Parathyroid adenoma (tissue), 2 donors: ENCODE data around the gene TEP1.
"Not testable (repeated sequence)": the region's sequence is repeated elsewhere in the genome, so short reads cannot be mapped to it uniquely, and the experiment has no call there.

Experiments
- H2AFZ ChIP-seq: fragments of 300-600 bp; sonication (generic); one replicate; pipeline ENCODE4 v1.7.0; 2017; ENCODE audit warnings: antibody characterized with exemption, mild to moderate bottlenecking
- H3K27ac ChIP-seq: fragments of 300-600 bp; sonication (generic); one replicate; pipeline ENCODE4 v1.7.0; 2017
- H3K27me3 ChIP-seq: fragments of 300-600 bp; sonication (generic); one replicate; pipeline ENCODE4 v1.7.0; 2017; ENCODE audit warnings: low read length; ENCODE audit not compliant: control insufficient read depth, insufficient read depth
- H3K36me3 ChIP-seq: fragments of 300-600 bp; sonication (generic); one replicate; pipeline ENCODE4 v1.7.0; 2017; ENCODE audit warnings: low read length; ENCODE audit not compliant: control insufficient read depth, insufficient read depth
- H3K4me1 ChIP-seq: fragments of 300-600 bp; sonication (generic); one replicate; pipeline ENCODE4 v1.7.0; 2017; ENCODE audit warnings: control low read depth
- H3K4me2 ChIP-seq: fragments of 300-600 bp; sonication (generic); one replicate; pipeline ENCODE4 v1.7.0; 2017; ENCODE audit warnings: low read length
- H3K4me3 ChIP-seq: fragments of 300-600 bp; sonication (generic); one replicate; pipeline ENCODE4 v1.7.0; 2017; ENCODE audit warnings: low read depth, low read length
- H3K79me2 ChIP-seq: fragments of 300-600 bp; sonication (generic); one replicate; pipeline ENCODE4 v1.7.0; 2017; ENCODE audit warnings: control low read depth
- H3K9ac ChIP-seq: fragments of 300-600 bp; sonication (generic); one replicate; pipeline ENCODE4 v1.7.0; 2017; ENCODE audit warnings: mild to moderate bottlenecking
- H3K9me3 ChIP-seq: fragments of 300-600 bp; sonication (generic); one replicate; pipeline ENCODE4 v1.7.0; 2017; ENCODE audit warnings: low read length; ENCODE audit not compliant: control insufficient read depth
- TF ChIP-seq, protein P1 (sequence below): fragments of 300-600 bp; sonication (generic); IDR thresholded peaks from one replicate; pipeline ENCODE4 v1.7.0; 2017; ENCODE audit warnings: antibody characterized with exemption, mild to moderate bottlenecking
- donor health status: primary hyperparathyroidism.

The TEP1 gene

DNA sequence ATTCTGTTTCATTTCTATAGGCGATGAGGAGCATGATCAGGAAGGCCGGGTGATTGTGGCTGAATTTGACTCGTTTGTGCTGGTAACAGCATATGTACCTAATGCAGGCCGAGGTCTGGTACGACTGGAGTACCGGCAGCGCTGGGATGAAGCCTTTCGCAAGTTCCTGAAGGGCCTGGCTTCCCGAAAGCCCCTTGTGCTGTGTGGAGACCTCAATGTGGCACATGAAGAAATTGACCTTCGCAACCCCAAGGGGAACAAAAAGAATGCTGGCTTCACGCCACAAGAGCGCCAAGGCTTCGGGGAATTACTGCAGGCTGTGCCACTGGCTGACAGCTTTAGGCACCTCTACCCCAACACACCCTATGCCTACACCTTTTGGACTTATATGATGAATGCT is 43.7 kb upstream of the TEP1 start:
- Histone ChIP-seq H3K9me3 (no peaks in the 10 kb centered on the region), H3K27ac (no peak overlapping the region), H3K9ac (no peak overlapping the region), H3K36me3 (no peaks in the 10 kb centered on the region), H3K4me1 (peaks cover 12% of the 10 kb centered on the region), H2AFZ (no peak overlapping the region), H3K4me2 (no peak overlapping the region), H3K4me3 (no peak overlapping the region), H3K27me3 (no peaks in the 10 kb centered on the region), H3K79me2 (peaks cover 6% of the 10 kb centered on the region)
- TF ChIP-seq, protein P1, sequence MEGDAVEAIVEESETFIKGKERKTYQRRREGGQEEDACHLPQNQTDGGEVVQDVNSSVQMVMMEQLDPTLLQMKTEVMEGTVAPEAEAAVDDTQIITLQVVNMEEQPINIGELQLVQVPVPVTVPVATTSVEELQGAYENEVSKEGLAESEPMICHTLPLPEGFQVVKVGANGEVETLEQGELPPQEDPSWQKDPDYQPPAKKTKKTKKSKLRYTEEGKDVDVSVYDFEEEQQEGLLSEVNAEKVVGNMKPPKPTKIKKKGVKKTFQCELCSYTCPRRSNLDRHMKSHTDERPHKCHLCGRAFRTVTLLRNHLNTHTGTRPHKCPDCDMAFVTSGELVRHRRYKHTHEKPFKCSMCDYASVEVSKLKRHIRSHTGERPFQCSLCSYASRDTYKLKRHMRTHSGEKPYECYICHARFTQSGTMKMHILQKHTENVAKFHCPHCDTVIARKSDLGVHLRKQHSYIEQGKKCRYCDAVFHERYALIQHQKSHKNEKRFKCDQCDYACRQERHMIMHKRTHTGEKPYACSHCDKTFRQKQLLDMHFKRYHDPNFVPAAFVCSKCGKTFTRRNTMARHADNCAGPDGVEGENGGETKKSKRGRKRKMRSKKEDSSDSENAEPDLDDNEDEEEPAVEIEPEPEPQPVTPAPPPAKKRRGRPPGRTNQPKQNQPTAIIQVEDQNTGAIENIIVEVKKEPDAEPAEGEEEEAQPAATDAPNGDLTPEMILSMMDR: no peak

DNA sequence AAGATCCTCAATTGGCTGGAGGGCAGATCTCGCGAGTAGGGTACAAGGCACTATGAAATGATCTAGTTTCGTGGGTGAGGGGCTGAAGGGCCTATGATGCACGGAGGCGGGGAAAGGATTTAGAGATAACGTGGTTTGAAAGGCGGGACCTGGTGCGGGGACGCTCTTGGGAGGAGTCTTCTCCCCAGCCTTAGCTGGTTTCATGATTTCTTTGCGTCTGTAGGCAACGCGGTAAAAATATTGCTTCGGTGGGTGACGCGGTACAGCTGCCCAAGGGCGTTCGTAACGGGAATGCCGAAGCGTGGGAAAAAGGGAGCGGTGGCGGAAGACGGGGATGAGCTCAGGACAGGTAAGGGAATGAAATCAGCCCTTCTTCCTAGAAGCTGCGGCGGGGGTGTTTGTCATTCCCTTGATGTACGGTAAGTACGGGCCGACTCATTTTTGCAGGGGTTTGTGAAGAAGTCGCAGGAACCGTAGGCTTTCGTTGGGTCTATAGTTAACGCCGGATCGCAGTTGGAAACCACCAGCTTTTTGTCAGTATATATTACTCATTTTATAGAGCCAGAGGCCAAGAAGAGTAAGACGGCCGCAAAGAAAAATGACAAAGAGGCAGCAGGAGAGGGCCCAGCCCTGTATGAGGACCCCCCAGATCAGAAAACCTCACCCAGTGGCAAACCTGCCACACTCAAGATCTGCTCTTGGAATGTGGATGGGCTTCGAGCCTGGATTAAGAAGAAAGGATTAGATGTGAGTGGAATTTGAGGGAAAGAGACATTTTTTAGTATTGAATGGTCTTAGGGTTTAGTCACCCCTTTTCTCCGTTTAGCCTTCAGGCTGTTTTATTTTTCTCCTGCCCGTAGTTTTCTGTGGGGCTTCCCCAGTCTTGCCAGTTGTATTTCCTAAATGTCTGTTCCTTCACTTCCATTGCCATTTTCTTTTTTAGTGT is 42.3 kb upstream of the TEP1 start:
- Histone ChIP-seq H3K4me3 (peak overlapping the region; percentile 69), H3K27ac (peak overlapping the region; percentile 98), H3K27me3 (no peaks in the 10 kb centered on the region), H3K9me3 (no peaks in the 10 kb centered on the region), H2AFZ (peak overlapping the region; percentile 98), H3K4me1 (peaks cover 12% of the 10 kb centered on the region), H3K4me2 (peak overlapping the region; percentile 74), H3K36me3 (no peaks in the 10 kb centered on the region), H3K9ac (peak overlapping the region; percentile 65), H3K79me2 (peaks cover 6% of the 10 kb centered on the region)
- TF ChIP-seq, protein P1: no peak

DNA sequence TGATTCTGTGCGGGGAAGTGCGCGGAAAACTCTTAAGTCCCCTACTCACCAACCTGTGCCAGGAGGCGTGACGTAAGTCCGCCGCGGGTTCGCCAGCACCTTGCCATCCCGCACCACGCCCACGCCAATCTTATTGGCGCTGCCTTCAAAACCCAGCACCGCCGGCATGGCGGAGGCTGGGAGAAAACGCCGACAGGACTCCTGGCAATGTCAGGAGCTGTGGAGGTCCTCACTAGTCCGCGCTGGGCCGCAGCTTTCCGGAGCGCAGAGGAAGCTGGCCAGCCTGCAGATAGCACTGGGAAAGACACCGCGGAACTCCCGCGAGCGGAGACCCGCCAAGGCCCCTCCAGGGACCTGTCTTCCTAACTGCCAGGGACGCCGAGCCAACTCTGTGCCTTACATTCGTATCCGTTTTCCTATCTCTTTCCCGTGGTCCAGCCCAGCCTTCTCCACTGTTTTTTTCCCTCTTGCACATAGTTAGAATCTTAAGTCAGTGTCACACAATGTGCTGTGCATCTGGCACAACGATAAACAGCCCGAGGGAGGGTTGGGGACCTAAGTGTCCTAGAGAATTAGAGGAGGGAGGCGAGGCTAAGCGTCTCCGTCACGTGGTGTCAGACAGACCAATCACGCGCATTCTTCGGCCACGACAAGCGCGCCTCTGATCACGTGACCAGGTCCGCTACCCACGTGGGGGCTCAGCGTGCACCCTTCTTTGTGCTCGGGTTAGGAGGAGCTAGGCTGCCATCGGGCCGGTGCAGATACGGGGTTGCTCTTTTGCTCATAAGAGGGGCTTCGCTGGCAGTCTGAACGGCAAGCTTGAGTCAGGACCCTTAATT is 41.4 kb upstream of the TEP1 start, which contains the start of the genes APEX1 and OSGEP:
Gene APEX1 (plus strand): TSS at position 711 of the 839 bp plus-strand sequence. CDS start 420 bp downstream, outside the sequence.
Gene OSGEP (minus strand): TSS at position 297 of the 839 bp plus-strand sequence. CDS start 129 bp downstream, at position 168.
- Histone ChIP-seq H3K4me2 (peak within 1 kb of the TSS; percentile 74), H3K36me3 (no peaks in the 10 kb centered on the region), H3K27me3 (no peaks in the 10 kb centered on the region), H3K79me2 (peaks cover 3% of the 10 kb centered on the region), H2AFZ (peak within 1 kb of the TSS; percentile 98), H3K4me1 (peaks cover 5% of the 10 kb centered on the region), H3K9me3 (no peaks in the 10 kb centered on the region), H3K27ac (peak within 1 kb of the TSS; percentile 98), H3K4me3 (peak within 1 kb of the TSS; percentile 69), H3K9ac (peak within 1 kb of the TSS; percentile 65)
- TF ChIP-seq, protein P1: peak; percentile 7

DNA sequence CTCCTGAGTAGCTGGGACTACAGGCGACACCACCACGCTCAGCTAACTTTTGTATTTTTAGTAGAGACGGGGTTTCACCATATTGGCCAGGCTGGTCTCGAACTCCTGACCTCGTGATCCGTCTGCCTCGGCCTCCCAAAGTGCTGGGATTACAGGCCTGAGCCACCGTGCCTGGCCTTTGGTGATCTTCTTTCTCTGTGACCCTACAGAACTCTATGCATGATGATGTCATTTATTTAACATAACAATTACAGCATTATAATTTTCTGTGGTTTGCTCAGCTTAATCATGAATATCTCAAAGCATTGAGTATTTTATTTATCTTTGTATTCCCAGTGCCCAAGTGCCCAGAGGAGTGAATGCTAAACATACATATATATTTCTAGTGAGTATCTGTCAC is 39.5 kb upstream of the TEP1 start:
- H3K9ac ChIP-seq, H3K79me2 ChIP-seq, H3K4me2 ChIP-seq, H3K36me3 ChIP-seq, H3K9me3 ChIP-seq, H3K4me3 ChIP-seq, H3K4me1 ChIP-seq, H2AFZ ChIP-seq, H3K27ac ChIP-seq, H3K27me3 ChIP-seq: not testable (repeated sequence)

DNA sequence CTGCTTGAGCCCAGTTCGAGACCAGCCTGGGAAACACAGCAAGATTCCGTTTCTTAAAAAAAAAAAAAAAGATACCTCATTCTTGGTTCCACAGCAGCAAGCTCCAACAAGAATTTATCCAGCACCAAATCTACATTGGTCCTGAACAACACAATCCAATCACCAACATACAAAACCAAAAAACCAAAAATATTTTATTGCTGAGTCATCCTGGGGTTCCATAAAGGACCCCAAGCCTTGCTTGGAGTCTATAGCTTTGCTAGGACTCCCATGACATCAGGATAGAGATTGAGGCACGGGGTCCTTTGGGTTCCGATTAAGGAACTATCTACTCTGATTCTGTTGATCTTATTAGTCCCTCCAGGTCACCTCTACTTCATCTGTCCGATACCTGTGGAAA is 33.6 kb upstream of the TEP1 start:
- H3K4me2 ChIP-seq: no peak overlapping the region
- H3K9ac ChIP-seq: no peak overlapping the region
- H3K4me1 ChIP-seq: no peaks in the 10 kb centered on the region
- TF ChIP-seq, protein P1: no peak
- H3K27me3 ChIP-seq: no peaks in the 10 kb centered on the region
- no peak overlapping the region for H3K4me3 ChIP-seq
- H3K9me3 ChIP-seq: no peaks in the 10 kb centered on the region
- no peaks in the 10 kb centered on the region for H3K79me2 ChIP-seq
- H3K27ac ChIP-seq: no peak overlapping the region
- no peaks in the 10 kb centered on the region for H3K36me3 ChIP-seq
- no peak overlapping the region for H2AFZ ChIP-seq

- not testable (repeated sequence) for H3K79me2 ChIP-seq, H3K27ac ChIP-seq, H2AFZ ChIP-seq, H3K9ac ChIP-seq, H3K4me3 ChIP-seq, H3K36me3 ChIP-seq, H3K27me3 ChIP-seq, H3K4me1 ChIP-seq, H3K4me2 ChIP-seq, H3K9me3 ChIP-seq
These were observed 30.3 kb upstream of the TEP1 start for GRCh38 chr14:20443650-20444049.
